Endothelial cell of umbilical vein (primary cell): ENCODE results near the gene BNC2. TPM values are rescaled to one million over a fixed set of nuclear protein-coding genes. Genes with fewer than 3 reads are reported as not detected.

Source experiments
- BruUV-seq: library from RNA; stranded (reverse); fragments of 400-500 nt; replicated peaks from 2 replicates; lab custom pipeline; 2021; lab: Mats Ljungman, UMichigan
- CTCF ChIA-PET: fragments of 300-600, 350-600 bp; sonication (Branson Sonifier 250); formaldehyde crosslinking; loops from one replicate; lab custom pipeline; 2021; ENCODE audit warnings: antibody characterized with exemption, inconsistent platforms; lab: Charles Lee
- POLR2A ChIA-PET: fragments of 300-600, 350-600 bp; sonication (Branson Sonifier 250); formaldehyde crosslinking; loops from one replicate; lab custom pipeline; 2021; ENCODE audit warnings: antibody characterized with exemption, inconsistent platforms; lab: Charles Lee
- DNase-seq: peaks from one replicate; pipeline ENCODE4 v3.0.0-alpha.2; 2011; ENCODE audit warnings: low read depth, low spot score
- FAIRE-seq: peaks from 2 replicates; lab custom pipeline; 2011; peaks lifted over from hg19 to GRCh38; lab: Jason Lieb, UNC
- H2AFZ ChIP-seq: 2 replicates; pipeline ENCODE4 v1.6.0; 2012; ENCODE audit warnings: low read depth, low read length, control low read depth, inconsistent platforms
- H3K27ac ChIP-seq: 2 replicates; pipeline ENCODE4 v1.5.1; 2011; ENCODE audit warnings: low read depth, mild to moderate bottlenecking, control low read depth, low read length, moderate library complexity; ENCODE audit not compliant: insufficient read depth
- H3K27me3 ChIP-seq, 2 experiments: 2 replicates each; pipeline versions ENCODE4 v1.6.0 to v1.6.1; 2011; ENCODE audit warnings: low read length in 2 of 2, mixed read lengths in 1 of 2; ENCODE audit not compliant: control insufficient read depth in 2 of 2, insufficient read depth in 2 of 2
- H3K36me3 ChIP-seq, 2 experiments: 2 replicates in 1 of 2; 3 replicates in 1 of 2; pipeline ENCODE4 v1.5.1; 2011; ENCODE audit warnings: low read length in 2 of 2, mild to moderate bottlenecking in 1 of 2, moderate library complexity in 1 of 2; ENCODE audit not compliant: control insufficient read depth in 2 of 2, insufficient read depth in 2 of 2; ENCODE audit errors: extremely low read depth in 1 of 2
- H3K4me1 ChIP-seq: 3 replicates; pipeline ENCODE4 v1.5.1; 2011; ENCODE audit warnings: mild to moderate bottlenecking, low read length; ENCODE audit not compliant: control insufficient read depth, insufficient read depth; ENCODE audit errors: extremely low read depth
- H3K4me2 ChIP-seq: 2 replicates; pipeline ENCODE4 v1.6.1; 2011; ENCODE audit warnings: low read length, control low read depth, mixed read lengths; ENCODE audit not compliant: insufficient read depth
- H3K4me3 ChIP-seq, 3 experiments: fragments of 200-600 bp in 1 of 3; sonication (generic), shearing (Covaris generic) in 1 of 3; replicated peaks in 1 of 3; 2 replicates each; pipeline ENCODE4 v1.5.1; 2011 to 2016; ENCODE audit warnings: control low read depth in 3 of 3, low read length in 3 of 3, mild to moderate bottlenecking in 2 of 3, inconsistent platforms in 1 of 3, low read depth in 1 of 3, moderate library complexity in 1 of 3; ENCODE audit not compliant: insufficient read depth in 1 of 3
- H3K79me2 ChIP-seq: 2 replicates; pipeline ENCODE4 v1.6.0; 2012; ENCODE audit warnings: low read length, inconsistent platforms; ENCODE audit not compliant: control insufficient read depth, insufficient read depth
- H3K9ac ChIP-seq: replicated peaks from 2 replicates; pipeline ENCODE3; 2011; ENCODE audit warnings: low read length, control low read depth; ENCODE audit not compliant: insufficient read depth; ENCODE audit errors: extremely low read depth
- H3K9me1 ChIP-seq: replicated peaks from 3 replicates; pipeline ENCODE4 v1.6.0; 2011; ENCODE audit warnings: mild to moderate bottlenecking, low read length; ENCODE audit not compliant: control insufficient read depth, insufficient read depth; ENCODE audit errors: extremely low read depth
- H3K9me3 ChIP-seq: replicated peaks from 2 replicates; pipeline ENCODE4 v1.5.1; 2012; ENCODE audit warnings: low read length, inconsistent platforms; ENCODE audit not compliant: control insufficient read depth, insufficient read depth
- H4K20me1 ChIP-seq: replicated peaks from 2 replicates; pipeline ENCODE3; 2011; ENCODE audit warnings: mild to moderate bottlenecking, low read length; ENCODE audit not compliant: control insufficient read depth, insufficient read depth; ENCODE audit errors: extremely low read depth
- CTCF ChIP-seq, 2 donors: IDR thresholded peaks; 1 replicate in 1 of 2; 2 replicates in 1 of 2; pipeline ENCODE4 v1.5.1; 2011; ENCODE audit warnings: low read length in 2 of 2, mild to moderate bottlenecking in 2 of 2, moderate library complexity in 2 of 2, control low read depth in 1 of 2, inconsistent platforms in 1 of 2, low read depth in 1 of 2; ENCODE audit not compliant: insufficient read depth in 1 of 2; ENCODE audit errors: extremely low read depth in 1 of 2
- JUN ChIP-seq: IDR thresholded peaks from 2 replicates; pipeline ENCODE4 v1.6.1; 2011; ENCODE audit warnings: borderline replicate concordance, low read depth; ENCODE audit not compliant: insufficient read length, insufficient read depth
- MAX ChIP-seq: IDR thresholded peaks from 2 replicates; pipeline ENCODE4 v1.6.1; 2011; ENCODE audit not compliant: insufficient read depth, insufficient read length
- MYC ChIP-seq: IDR thresholded peaks from one replicate; pipeline ENCODE4 v1.6.1; 2011; ENCODE audit warnings: mild to moderate bottlenecking, low read depth, low read length
- POLR2A ChIP-seq: IDR thresholded peaks from 2 replicates; pipeline ENCODE4 v1.6.1; 2012; ENCODE audit warnings: low read depth, mild to moderate bottlenecking, control low read depth, low read length
- POLR2AphosphoS5 ChIP-seq: IDR thresholded peaks from 2 replicates; pipeline ENCODE4 v1.6.1; 2012; ENCODE audit warnings: low read depth, mild to moderate bottlenecking, control low read depth, low read length, moderate library complexity; ENCODE audit not compliant: insufficient read depth
- dilution Hi-C: fragments of 300-500 bp; cut with MboI; formaldehyde crosslinking; loops from one replicate; pipeline ENCODE4 v1.15.0; 2019; ENCODE audit warnings: low sequenced_read_pairs; ENCODE audit not compliant: extremely low pct_ligation_motif_present
- intact Hi-C: fragments of 100-400 bp; cut with micrococcal nuclease; formaldehyde crosslinking; loops from one replicate; pipeline ENCODE4 v1.10.0; 2022
- polyA plus RNA-seq, 4 experiments: library from polyadenylated mRNA; depleted of rRNA in 3 of 4; stranded (reverse) in 3 of 4; unstranded in 1 of 4; fragments of >200 nt; gene quantifications; 2 replicates each; pipeline versions ENCODE4 v1.2.1 to v1.2.3, GENCODE V29; 2011 to 2012; ENCODE audit warnings: missing spikeins in 1 of 4
- total RNA-seq: library from RNA; stranded (reverse); gene quantifications from 2 replicates; pipeline ENCODE4 v1.2.3, GENCODE V29; 2021

Gene BNC2
- total and polyA plus RNA-seq, 2 donors (not counting 3 experiments of a cell fraction or from before 2014, with no cell fraction given): 12.1 to 34.3 TPM

- Histone ChIP-seq H3K4me1 (no peaks in the 10 kb centered on the region), H3K36me3 (no peaks in the 10 kb centered on the region), H3K4me2 (no peak overlapping the region), H3K27ac (no peak overlapping the region), H2AFZ (no peak overlapping the region), H3K79me2 (no peaks in the 10 kb centered on the region), H4K20me1 (no peaks in the 10 kb centered on the region), H3K9me1 (no peaks in the 10 kb centered on the region), H3K9me3 (no peaks in the 10 kb centered on the region), H3K27me3 (no peaks in the 10 kb centered on the region), H3K4me3 (no peak overlapping the region), H3K9ac (no peak overlapping the region)
- intact Hi-C loops (no loop called here), dilution Hi-C loops (no loop called here)
- CTCF ChIA-PET: no interaction called here
- BruUV-seq: no TSS peak
- DNase-seq: no peak
- POLR2A ChIA-PET: no interaction called here
- no peak for FAIRE-seq
- TF ChIP-seq POLR2AphosphoS5: no peak
- no peak for TF ChIP-seq CTCF (IDR thresholded peaks at IDR 0.05; ENCODE audit: extremely low read depth in 1 of 2, insufficient read depth in 1 of 2, low read depth in 1 of 2, low read length in 2 of 2)
- no peak for TF ChIP-seq MYC
- TF ChIP-seq JUN: no peak
- no peak for TF ChIP-seq POLR2A
- no peak for TF ChIP-seq MAX
Observed at GRCh38 chr9:16450043-16450442, 420.4 kb downstream of the BNC2 start.
